ENCODE measurements around the gene PLXNA3.
"Not testable (repeated sequence)": the region's sequence is repeated elsewhere in the genome, so short reads cannot be mapped to it uniquely, and the experiment has no call there.

PLXNA3 gene

DNA sequence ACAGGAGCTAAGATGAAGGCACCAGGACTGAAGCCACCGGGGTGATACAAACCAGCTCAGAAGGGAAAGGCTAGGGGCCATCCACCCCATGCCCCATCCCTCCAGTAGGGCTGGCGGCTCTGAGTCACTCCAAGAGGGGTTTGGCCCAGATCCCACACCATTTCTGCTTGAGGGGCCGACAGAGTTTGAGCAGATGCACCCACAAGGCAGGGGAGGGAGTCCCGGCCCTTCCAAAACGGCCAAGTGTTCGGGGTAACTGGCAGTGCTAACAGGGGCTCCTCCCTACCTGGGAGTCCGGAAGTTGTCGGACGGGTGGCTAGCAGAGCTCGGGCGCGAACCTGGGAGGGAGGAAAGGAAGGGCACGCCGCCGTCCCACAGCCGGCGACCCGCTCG lies 31.9 kb downstream of the PLXNA3 start:
- peak overlapping the region; percentile 63 for H3K4me3 ChIP-seq (ENCODE audit: low read depth, low read length)
- TF ChIP-seq MYC (IDR thresholded peaks at IDR 0.05; ENCODE audit: low read depth, low read length): no peak
- TF ChIP-seq, protein P1, sequence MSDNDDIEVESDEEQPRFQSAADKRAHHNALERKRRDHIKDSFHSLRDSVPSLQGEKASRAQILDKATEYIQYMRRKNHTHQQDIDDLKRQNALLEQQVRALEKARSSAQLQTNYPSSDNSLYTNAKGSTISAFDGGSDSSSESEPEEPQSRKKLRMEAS (IDR thresholded peaks at IDR 0.05; ENCODE audit: low read depth, low read length): no peak
- TF ChIP-seq, protein P2, sequence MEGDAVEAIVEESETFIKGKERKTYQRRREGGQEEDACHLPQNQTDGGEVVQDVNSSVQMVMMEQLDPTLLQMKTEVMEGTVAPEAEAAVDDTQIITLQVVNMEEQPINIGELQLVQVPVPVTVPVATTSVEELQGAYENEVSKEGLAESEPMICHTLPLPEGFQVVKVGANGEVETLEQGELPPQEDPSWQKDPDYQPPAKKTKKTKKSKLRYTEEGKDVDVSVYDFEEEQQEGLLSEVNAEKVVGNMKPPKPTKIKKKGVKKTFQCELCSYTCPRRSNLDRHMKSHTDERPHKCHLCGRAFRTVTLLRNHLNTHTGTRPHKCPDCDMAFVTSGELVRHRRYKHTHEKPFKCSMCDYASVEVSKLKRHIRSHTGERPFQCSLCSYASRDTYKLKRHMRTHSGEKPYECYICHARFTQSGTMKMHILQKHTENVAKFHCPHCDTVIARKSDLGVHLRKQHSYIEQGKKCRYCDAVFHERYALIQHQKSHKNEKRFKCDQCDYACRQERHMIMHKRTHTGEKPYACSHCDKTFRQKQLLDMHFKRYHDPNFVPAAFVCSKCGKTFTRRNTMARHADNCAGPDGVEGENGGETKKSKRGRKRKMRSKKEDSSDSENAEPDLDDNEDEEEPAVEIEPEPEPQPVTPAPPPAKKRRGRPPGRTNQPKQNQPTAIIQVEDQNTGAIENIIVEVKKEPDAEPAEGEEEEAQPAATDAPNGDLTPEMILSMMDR (IDR thresholded peaks at IDR 0.05; ENCODE audit: low read depth, low read length): no peak
- no peak for TF ChIP-seq POLR2A (IDR thresholded peaks at IDR 0.05; ENCODE audit: extremely low read depth, insufficient read length)
- peak; percentile 58 for DNase-seq (ENCODE audit: low read depth)

DNA sequence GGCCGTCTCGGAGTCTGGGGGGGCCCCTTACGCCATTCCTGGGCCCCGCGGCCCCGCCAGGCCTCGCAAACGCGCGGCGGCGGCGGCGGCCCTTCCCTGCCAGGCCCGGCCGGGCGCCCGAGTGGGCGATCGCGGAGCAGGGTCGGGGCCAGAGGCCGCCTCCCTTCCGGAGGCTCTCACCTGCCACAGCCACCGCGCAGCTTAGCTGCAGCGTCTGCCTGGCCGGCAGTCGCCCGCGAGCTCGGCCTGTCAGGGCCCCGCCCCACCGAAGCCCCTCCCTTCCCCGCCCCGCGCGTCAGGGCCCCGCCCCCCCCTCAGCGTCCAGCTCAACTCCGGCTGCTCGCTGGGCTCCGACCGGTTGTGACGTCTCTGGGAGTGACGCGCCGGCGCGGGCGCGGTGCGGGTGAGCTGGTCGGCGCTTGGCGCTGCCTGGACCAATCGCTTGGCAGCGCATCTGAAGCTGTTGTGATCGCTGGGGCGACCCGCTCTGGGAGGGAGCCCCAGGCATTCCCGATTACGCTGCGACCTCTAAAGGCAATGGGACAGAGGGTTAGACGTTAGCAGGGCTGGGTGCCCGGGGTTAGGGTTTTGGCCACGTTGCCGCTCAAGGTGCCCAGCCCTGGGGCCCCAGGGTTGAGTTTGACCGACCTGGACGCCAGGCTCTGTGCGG lies 32.5 kb downstream of the PLXNA3 start, which contains the start of gene SLC10A3:
Gene SLC10A3, minus strand, starts transcription at position 216 of the 670 bp plus-strand sequence. CDS start 1,689 bp downstream, outside the sequence.
- DNase-seq (ENCODE audit: low read depth): peak; percentile 96
- H3K4me3 ChIP-seq (ENCODE audit: low read depth, low read length): peak within 1 kb of the TSS; percentile 63
- TF ChIP-seq MYC (IDR thresholded peaks at IDR 0.05; ENCODE audit: low read depth, low read length): no peak
- TF ChIP-seq, protein P2 (IDR thresholded peaks at IDR 0.05; ENCODE audit: low read depth, low read length): no peak
- peak; percentile 81 for TF ChIP-seq POLR2A (IDR thresholded peaks at IDR 0.05; ENCODE audit: extremely low read depth, insufficient read length)

DNA sequence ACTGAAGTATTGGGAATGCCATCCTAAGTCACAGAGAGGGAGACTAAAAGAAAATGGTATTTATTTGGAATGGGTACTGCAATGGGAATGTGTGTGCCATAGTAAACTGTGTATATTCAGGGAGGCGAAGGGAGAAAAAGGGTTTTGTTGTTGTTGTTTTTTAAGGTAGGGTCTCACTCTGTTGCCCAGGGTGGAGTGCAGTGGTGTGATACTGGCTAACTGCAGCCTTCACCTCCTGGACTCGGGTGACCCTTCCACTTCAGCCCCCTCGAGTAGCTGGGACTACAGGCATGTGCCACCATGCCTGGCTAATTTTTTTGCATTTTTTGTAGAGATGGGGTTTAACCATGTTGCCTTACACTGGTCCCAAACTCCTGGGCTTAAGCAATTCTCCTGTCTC lies 36.6 kb downstream of the PLXNA3 start:
- TF ChIP-seq POLR2A (IDR thresholded peaks at IDR 0.05; ENCODE audit: extremely low read depth, insufficient read length) (no peak), MYC (IDR thresholded peaks at IDR 0.05; ENCODE audit: low read depth, low read length) (no peak)
- TF ChIP-seq, protein P1 (IDR thresholded peaks at IDR 0.05; ENCODE audit: low read depth, low read length): no peak
- TF ChIP-seq, protein P2 (IDR thresholded peaks at IDR 0.05; ENCODE audit: low read depth, low read length): no peak
- no peak overlapping the region for H3K4me3 ChIP-seq (ENCODE audit: low read depth, low read length)
- no peak for DNase-seq (ENCODE audit: low read depth)

DNA sequence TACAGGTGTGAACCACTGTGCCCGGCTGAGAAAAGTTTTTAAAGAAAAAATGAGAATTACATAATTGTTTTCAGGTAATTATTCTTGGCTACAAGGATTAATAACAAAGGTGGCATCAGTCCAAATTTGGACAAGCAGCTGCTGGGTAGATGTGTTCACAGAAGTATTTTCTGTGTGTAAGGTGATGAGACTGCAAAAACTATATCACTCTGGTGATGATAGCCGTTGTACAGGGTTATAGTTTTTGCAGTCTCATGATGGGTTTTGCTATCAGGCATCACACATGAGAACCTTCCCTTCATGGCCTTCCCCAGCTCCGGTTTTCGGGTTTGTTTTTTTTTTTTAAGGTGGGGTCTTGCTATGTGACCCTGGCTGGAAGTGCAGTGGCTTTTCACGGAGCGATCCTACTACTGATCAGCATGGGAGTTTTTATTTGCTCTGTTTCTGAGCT lies 37.4 kb downstream of the PLXNA3 start:
- TF ChIP-seq, protein P1 (IDR thresholded peaks at IDR 0.05; ENCODE audit: low read depth, low read length): no peak
- TF ChIP-seq MYC (IDR thresholded peaks at IDR 0.05; ENCODE audit: low read depth, low read length) (no peak), POLR2A (IDR thresholded peaks at IDR 0.05; ENCODE audit: extremely low read depth, insufficient read length) (no peak)
- TF ChIP-seq, protein P2 (IDR thresholded peaks at IDR 0.05; ENCODE audit: low read depth, low read length): no peak
- no peak for DNase-seq (ENCODE audit: low read depth)
- H3K4me3 ChIP-seq (ENCODE audit: low read depth, low read length): no peak overlapping the region

DNA sequence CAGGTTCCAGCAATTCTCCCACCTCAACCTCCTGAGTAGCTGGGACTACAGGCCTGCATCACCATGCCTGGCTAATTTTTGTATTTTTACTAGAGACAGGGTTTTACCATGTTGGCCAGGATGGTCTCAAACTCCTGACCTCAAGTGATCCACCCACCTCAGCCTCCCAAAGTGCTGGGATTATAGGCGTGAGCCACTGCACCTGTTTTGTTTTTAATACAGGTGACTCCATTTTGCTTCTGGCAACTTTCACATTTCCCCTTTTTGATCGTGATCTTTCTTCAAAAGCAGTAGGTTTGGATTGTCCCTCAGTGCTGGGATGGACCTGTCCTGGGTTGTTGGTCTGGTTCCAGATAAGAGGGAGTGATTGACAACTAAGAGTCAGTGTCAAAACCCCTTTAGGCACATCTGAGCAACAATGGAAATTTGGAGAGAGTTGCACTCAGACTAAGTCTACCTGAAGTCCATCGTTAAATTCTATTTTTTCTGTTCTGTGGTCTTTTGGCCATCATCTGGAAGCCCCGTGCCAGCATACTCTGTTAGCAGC lies 38.6 kb downstream of the PLXNA3 start:
- DNase-seq (ENCODE audit: low read depth): not testable (repeated sequence)

DNA sequence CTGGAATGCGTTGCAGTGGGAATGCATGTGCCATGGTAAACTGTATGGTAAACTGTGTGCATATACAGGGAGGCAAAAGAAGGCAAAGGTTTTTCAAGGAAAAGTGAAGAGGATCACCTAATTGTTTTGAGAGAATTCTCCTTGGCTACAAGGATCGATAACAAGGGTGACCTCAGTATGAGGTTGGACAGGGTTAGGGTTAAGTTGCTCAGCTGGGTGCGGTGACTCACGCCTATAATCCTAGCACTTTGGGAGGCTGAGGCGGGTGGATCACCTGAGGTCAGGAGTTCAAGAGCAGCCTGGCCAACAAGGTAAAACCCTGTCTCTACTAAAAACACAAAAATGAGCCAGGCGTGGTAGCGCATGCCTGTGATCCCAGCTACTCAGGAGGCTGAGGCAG lies 43.3 kb downstream of the PLXNA3 start:
- H3K4me3 ChIP-seq (ENCODE audit: low read depth, low read length); DNase-seq (ENCODE audit: low read depth): not testable (repeated sequence)

More for the DNA sequence above, 38.6 kb downstream of the PLXNA3 start:
- H3K4me3 ChIP-seq (ENCODE audit: low read depth, low read length): not testable (repeated sequence)

DNA sequence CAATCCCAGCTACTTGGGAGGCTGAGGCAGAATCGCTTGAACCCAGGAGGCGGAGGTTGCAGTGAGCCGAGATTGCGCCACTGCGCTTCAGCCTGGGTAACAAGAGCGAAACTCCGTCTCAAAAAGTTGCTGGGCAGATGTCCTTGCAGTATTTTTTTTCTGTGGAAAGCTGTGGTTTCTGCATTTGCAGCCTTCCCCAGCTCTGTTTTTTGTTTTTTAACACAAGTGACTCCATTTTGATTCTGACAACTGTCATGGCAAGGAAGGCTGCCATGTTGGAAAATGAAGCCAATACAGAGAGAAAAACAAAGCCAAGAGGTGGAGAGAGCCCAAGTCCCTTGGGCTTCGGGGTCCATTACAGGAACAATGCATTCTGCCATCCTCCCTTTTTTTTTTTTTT lies 44.0 kb downstream of the PLXNA3 start:
- DNase-seq (ENCODE audit: low read depth): no peak
- no peak for TF ChIP-seq MYC (IDR thresholded peaks at IDR 0.05; ENCODE audit: low read depth, low read length)
- TF ChIP-seq, protein P2 (IDR thresholded peaks at IDR 0.05; ENCODE audit: low read depth, low read length): no peak
- TF ChIP-seq, protein P1 (IDR thresholded peaks at IDR 0.05; ENCODE audit: low read depth, low read length): no peak
- no peak for TF ChIP-seq POLR2A (IDR thresholded peaks at IDR 0.05; ENCODE audit: extremely low read depth, insufficient read length)
- H3K4me3 ChIP-seq (ENCODE audit: low read depth, low read length): no peak overlapping the region

All from NB4 (cell line).